GM11168 (cell line): Measurements from ENCODE around the gene TTC29.
"Not testable (repeated sequence)": the region's sequence is repeated elsewhere in the genome, so short reads cannot be mapped to it uniquely, and the experiment has no call there.

Source experiments
- in situ Hi-C: fragments of 300-500 bp; cut with MboI; formaldehyde crosslinking; loops from one replicate; pipeline ENCODE4 v1.12.0; 2022; ENCODE audit warnings: low sequenced_read_pairs; ENCODE audit not compliant: unreplicated experiment

Gene TTC29

DNA sequence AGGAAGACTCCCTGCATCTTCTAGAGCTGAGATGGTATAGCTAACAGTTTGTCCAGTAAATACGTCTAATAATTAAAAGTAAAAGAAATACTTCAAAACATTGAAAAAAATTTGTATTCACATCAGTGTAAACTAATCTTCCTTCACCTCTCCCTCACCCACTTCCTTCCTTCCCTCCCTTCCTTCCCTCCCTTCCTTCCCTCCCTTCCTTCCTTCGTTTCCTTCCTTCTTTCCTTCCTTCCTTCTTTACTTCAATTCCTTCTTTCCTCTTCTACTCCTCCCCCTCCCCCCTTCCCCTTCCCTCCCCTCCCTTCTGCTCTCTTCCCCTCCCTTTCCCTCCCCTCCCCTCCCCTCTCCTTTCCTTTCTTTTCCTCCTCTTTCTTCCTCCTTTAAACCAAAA is 203.2 kb downstream of the TTC29 start:
- in situ Hi-C loops: no loop called here

DNA sequence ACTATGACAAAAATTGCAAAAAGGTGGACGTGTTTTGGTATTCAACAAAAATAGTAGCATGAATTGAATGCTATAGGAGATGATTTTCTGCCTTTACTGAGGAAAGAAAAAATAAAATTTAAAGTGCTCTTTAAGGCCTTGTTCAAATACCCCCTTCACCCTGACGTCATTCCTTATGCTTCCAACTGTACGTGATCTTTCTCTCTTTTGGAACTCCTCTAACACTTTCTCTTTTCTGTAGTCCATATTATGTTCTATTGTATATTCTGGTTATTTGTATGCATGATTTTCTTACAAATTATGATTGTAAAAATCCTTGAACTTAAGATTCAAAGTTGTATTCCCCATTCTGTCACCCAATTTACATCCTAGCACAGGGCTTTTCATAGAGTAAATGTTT is 206.5 kb downstream of the TTC29 start:
- in situ Hi-C loops: no loop called here

DNA sequence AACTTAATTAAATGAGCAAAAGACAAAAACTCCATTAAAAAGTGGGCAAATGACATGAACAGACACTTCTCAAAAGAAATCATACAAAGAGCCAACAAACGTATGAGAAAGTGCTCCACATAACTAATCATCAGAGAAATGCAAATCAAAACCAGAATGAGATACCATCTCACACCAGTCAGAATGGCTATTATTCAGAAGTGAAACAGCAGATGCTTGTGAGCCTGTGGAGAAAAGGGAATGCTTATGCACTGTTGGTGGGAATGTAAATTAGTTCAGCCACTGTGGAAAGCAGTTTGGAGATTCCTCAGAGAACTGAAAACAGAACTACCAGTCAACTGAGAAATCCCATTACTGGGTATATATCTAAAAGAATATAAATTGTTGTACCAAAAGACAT is 222.1 kb downstream of the TTC29 start:
- in situ Hi-C loops: not testable (repeated sequence)

DNA sequence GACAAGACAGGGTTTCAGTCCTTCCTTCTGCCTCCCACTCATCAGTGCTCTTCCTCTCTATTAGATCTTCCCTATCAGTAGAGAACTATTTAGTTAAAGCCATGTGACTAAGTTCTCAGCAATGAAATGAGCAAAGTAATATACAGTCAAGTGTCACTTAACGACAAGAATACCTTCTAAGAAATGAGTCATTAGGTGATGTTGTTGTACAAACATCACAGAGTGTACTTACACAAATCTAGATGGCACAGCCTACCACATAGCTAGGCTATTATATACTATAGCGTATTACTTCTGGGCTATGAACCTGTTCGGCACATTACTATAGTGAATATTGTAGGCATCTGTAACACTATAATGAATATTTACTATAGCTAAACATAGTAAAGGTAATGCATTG is 235.7 kb downstream of the TTC29 start:
- in situ Hi-C loops: no loop called here

DNA sequence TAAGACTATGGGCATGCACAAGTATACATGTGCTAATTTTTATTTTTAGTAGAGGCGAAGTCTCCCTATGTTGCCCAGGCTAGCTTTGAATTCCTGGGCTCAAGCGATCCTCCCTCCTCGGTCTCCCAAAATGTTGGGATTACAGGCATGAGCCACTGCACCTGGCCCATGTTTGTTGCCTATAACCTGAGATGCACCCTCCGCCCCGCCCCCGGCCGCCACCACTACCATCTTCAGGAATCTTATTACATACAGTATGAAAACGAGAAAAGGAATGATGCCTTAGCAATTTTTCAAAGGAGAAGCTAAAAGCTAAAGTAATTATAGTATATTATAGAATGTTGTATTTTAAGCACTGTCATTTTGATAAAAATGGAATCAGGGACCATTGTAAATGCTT is 245.8 kb downstream of the TTC29 start:
- in situ Hi-C loops: no loop called here

DNA sequence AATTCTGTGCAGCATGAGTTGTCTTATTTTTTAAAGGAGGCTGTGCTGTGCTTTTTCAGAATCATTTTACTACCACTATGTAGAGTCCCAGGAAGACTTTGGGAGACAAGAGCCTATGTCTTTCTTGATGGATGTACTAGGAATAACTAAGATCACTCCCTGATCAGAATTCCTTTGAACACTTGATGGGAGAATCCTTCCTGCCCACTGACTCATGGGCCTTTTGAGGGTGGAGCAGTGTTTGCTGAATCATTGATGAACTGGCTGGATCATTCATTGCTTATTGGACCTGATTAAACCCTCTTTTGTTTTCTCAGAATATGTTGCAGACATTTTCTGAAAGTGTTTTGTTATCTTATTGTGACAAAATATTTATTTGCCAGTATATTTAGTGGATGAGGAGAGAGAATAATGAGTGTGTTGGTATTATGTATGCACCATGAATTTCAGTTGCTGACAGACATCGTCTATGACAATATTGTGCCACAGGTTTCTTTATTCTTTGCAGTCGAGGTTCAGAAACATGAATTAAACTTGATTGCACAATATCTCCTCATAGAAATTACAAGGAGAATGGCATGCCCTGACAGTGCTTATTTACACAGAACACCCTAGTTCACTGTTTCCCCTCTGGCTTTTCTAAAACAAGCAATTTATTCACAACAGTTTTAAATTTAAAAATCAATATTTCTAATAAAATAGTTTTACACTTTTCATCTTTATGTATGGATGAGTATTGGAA is 270.7 kb downstream of the TTC29 start:
- in situ Hi-C loops: no loop called here

DNA sequence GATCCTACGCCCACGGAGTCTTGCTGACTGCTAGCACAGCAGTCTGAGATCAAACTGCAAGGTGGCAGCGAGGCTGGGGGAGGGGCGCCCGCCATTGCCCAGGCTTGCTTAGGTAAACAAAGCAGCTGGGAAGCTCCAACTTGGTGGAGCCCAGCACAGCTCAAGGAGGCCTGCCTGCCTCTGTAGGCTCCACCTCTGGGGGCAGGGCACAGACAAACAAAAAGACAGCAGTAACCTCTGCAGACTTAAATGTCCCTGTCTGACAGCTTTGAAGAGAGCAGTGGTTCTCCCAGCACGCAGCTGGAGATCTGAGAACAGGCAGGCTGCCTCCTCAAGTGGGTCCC is 281.7 kb downstream of the TTC29 start:
- in situ Hi-C loops: not testable (repeated sequence)

DNA sequence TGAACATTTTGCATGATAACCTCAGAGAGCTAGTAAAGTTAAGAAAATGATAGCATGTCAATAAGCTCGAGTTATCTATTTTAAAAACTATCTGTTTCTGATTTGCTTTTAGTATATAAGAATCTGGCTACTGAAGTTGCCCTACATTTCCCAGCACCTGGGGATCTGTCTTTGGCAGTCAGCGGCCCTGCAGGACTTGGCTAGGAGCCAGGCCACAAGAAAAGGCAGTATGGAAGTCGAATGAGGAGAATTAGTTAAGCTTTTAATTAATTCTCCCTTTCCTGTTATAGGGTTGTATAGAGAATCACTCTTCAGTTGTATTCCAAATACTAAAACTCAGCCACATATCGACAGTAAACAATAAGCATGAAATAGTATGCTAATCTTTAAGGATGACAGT is 284.3 kb downstream of the TTC29 start:
- in situ Hi-C loops: no loop called here
